GM12875 (cell line): ENCODE measurements around the gene HEATR5B.

Experiments
- H3K4me3 ChIP-seq: one replicate; pipeline ENCODE4 v1.5.1; 2011; ENCODE audit warnings: low read depth, low read length, control low read depth
- CTCF ChIP-seq: IDR thresholded peaks from 2 replicates; pipeline ENCODE4 v1.5.1; 2011; ENCODE audit warnings: low read depth, mild to moderate bottlenecking, control low read depth, inconsistent platforms, low read length, moderate library complexity, borderline replicate concordance; ENCODE audit not compliant: insufficient read depth

HEATR5B gene

GRCh38 chr2:37080266-37080665, 3.9 kb downstream of the HEATR5B start:
- no peak for TF ChIP-seq CTCF
- no peak overlapping the region for H3K4me3 ChIP-seq

GRCh38 chr2:37070931-37071330, 13.2 kb downstream of the HEATR5B start:
- TF ChIP-seq CTCF: no peak
- H3K4me3 ChIP-seq: no peak overlapping the region

- H3K4me3 ChIP-seq: no peak overlapping the region
- TF ChIP-seq CTCF: no peak
Observed at GRCh38 chr2:37068686-37069085, 15.5 kb downstream of the HEATR5B start.

- no peak overlapping the region for H3K4me3 ChIP-seq
- TF ChIP-seq CTCF: no peak
Observed at GRCh38 chr2:37061776-37062175, 22.4 kb downstream of the HEATR5B start.

GRCh38 chr2:37061013-37061711, 23.0 kb downstream of the HEATR5B start:
- no peak overlapping the region for H3K4me3 ChIP-seq
- TF ChIP-seq CTCF: no peak

GRCh38 chr2:37060446-37060845, 23.7 kb downstream of the HEATR5B start:
- no peak for TF ChIP-seq CTCF
- no peak overlapping the region for H3K4me3 ChIP-seq

GRCh38 chr2:37059841-37060240, 24.3 kb downstream of the HEATR5B start:
- no peak overlapping the region for H3K4me3 ChIP-seq
- no peak for TF ChIP-seq CTCF
